GM10266 (cell line): ENCODE measurements around the gene SLC18A2.
A peak's percentile ranks its signal among the peaks of the same experiment; 100 is the strongest.

Experiments used
- DNase-seq: peaks from one replicate; pipeline ENCODE4 v3.0.0; 2012; ENCODE audit errors: extremely low spot score
- CTCF ChIP-seq: IDR thresholded peaks from 2 replicates; pipeline ENCODE4 v1.5.1; 2012; ENCODE audit warnings: mild to moderate bottlenecking, low read depth; ENCODE audit not compliant: control insufficient read depth, insufficient read depth; ENCODE audit errors: missing control alignments

SLC18A2 gene

GRCh38 chr10:117215079-117215478 lies 25.8 kb upstream of the SLC18A2 start:
- no peak for TF ChIP-seq CTCF
- no peak for DNase-seq

- TF ChIP-seq CTCF = no peak
These were observed 24.9 kb upstream of the SLC18A2 start for GRCh38 chr10:117216028-117216427.

GRCh38 chr10:117216611-117217195 lies 24.2 kb upstream of the SLC18A2 start:
- TF ChIP-seq CTCF = peak; percentile 100
- DNase-seq = peak; percentile 84

More at GRCh38 chr10:117216028-117216427, 24.9 kb upstream of the SLC18A2 start:
- no peak for DNase-seq

GRCh38 chr10:117217196-117217761 lies 23.6 kb upstream of the SLC18A2 start:
- DNase-seq = peak; percentile 44
- TF ChIP-seq CTCF = no peak

- no peak for DNase-seq
- no peak for TF ChIP-seq CTCF
These were observed 22.3 kb upstream of the SLC18A2 start for GRCh38 chr10:117218654-117219053.

- DNase-seq = no peak
- TF ChIP-seq CTCF = no peak
These were observed 19.7 kb upstream of the SLC18A2 start for GRCh38 chr10:117221156-117221711.

GRCh38 chr10:117222552-117222951 lies 18.4 kb upstream of the SLC18A2 start:
- no peak for TF ChIP-seq CTCF
- DNase-seq = no peak
